ENCODE data around the gene UBE2H. TPM values are rescaled to one million over a fixed set of nuclear protein-coding genes. Genes with fewer than 3 reads are reported as not detected.

The UBE2H gene
- polyA plus RNA-seq, 1 donor (not counting 4 experiments of a cell fraction or from before 2014, with no cell fraction given): 130 TPM

DNA sequence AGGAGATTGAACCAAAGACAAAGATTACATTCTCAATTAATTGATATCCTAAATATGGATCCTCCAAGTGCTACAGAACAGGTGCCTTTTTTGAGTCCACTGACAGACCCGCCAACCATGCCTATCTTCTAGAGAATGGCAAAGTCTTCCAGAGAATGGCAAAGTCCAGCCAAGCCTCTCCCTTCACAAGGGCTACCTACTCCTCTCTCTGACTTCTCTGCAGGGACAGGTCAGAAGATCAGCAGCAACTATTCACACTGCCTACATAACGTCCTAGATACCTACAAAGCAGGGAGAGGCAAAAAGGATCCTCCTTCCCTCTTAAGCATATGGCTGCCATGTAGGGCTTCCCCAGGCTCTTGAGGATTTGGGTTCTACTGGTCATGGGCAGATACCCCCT lies 12.4 kb downstream of the UBE2H start:
- Histone ChIP-seq H4K20me1 (ENCODE audit: control insufficient read depth, extremely low read depth, insufficient read depth, low read length) (peaks cover 4% of the 10 kb centered on the region), H3K4me2 (ENCODE audit: control insufficient read depth, extremely low read depth, insufficient read depth, low read depth, low read length) (no peak overlapping the region)

DNA sequence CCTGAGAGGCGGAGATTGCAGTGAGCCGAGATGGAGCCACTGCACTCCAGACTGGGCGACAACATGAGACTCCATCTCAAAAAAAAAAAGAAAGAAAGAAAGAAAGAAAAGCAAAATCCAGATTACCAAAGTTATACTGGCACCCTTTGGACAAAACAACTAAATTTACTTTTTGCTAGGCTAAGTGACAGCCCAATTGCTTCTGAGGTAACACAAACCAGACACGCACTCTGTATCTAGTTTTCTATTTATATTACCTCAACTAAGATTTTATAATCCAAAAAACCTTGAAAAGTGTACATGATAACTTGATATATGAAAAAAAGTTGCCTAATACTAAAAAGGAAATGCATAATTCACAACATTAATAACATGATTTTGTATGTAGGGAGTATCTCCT lies 12.9 kb downstream of the UBE2H start:
- no peak for TF ChIP-seq EZH2 (IDR thresholded peaks at IDR 0.05; ENCODE audit: low read length)
- TF ChIP-seq, protein P1, sequence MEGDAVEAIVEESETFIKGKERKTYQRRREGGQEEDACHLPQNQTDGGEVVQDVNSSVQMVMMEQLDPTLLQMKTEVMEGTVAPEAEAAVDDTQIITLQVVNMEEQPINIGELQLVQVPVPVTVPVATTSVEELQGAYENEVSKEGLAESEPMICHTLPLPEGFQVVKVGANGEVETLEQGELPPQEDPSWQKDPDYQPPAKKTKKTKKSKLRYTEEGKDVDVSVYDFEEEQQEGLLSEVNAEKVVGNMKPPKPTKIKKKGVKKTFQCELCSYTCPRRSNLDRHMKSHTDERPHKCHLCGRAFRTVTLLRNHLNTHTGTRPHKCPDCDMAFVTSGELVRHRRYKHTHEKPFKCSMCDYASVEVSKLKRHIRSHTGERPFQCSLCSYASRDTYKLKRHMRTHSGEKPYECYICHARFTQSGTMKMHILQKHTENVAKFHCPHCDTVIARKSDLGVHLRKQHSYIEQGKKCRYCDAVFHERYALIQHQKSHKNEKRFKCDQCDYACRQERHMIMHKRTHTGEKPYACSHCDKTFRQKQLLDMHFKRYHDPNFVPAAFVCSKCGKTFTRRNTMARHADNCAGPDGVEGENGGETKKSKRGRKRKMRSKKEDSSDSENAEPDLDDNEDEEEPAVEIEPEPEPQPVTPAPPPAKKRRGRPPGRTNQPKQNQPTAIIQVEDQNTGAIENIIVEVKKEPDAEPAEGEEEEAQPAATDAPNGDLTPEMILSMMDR (optimal IDR thresholded peaks at IDR 0.05 in 1 of 3, IDR thresholded peaks at IDR 0.05 in 1 of 3, conservative IDR thresholded peaks at IDR 0.05 in 1 of 3; ENCODE audit: extremely low read depth in 1 of 3, insufficient read depth in 2 of 3, low read length in 3 of 3): no peak
- H3K4me1 ChIP-seq (ENCODE audit: control insufficient read depth, extremely low read depth, insufficient read depth, low read length): no peaks in the 10 kb centered on the region
- H4K20me1 ChIP-seq (ENCODE audit: control insufficient read depth, extremely low read depth, insufficient read depth, low read length): peaks cover 4% of the 10 kb centered on the region
- H3K27me3 ChIP-seq (ENCODE audit: control insufficient read depth, extremely low read depth, insufficient read depth, low read length): no peaks in the 10 kb centered on the region
- no peak overlapping the region for H3K4me3 ChIP-seq (ENCODE audit: control insufficient read depth in 2 of 3, extremely low read depth in 1 of 3, insufficient read depth in 2 of 3, low read depth in 1 of 3, low read length in 3 of 3)
- H2AFZ ChIP-seq (ENCODE audit: control insufficient read depth, low read length): no peak overlapping the region
- peaks cover 0 to 7% of the 10 kb centered on the region in 2 experiments for H3K36me3 ChIP-seq (ENCODE audit: control insufficient read depth in 2 of 2, extremely low read depth in 1 of 2, insufficient read depth in 2 of 2, low read length in 2 of 2)
- no peak overlapping the region for H3K9ac ChIP-seq (ENCODE audit: control insufficient read depth, extremely low read depth, insufficient read depth, low read length)
- no peak overlapping the region for H3K27ac ChIP-seq (ENCODE audit: control insufficient read depth, insufficient read depth, low read length)
- no peaks in the 10 kb centered on the region for H3K9me3 ChIP-seq (ENCODE audit: control insufficient read depth, low read depth, low read length)
- DNase-seq (ENCODE audit: low read depth, low spot score) (no peak), FAIRE-seq (no peak)
- dilution Hi-C loops (cut with MboI; ENCODE audit: extremely low pct_ligation_motif_present, low sequenced_read_pairs): no loop called here
- no peak overlapping the region for H3K4me2 ChIP-seq (ENCODE audit: control insufficient read depth, extremely low read depth, insufficient read depth, low read depth, low read length)
- no peaks in the 10 kb centered on the region for H3K9me1 ChIP-seq (ENCODE audit: control insufficient read depth, extremely low read depth, insufficient read depth, low read length)
- H3K79me2 ChIP-seq (ENCODE audit: control insufficient read depth, insufficient read depth, low read length): peaks cover 86% of the 10 kb centered on the region

More for the DNA sequence above, 12.4 kb downstream of the UBE2H start:
- Histone ChIP-seq H2AFZ (ENCODE audit: control insufficient read depth, low read length) (no peak overlapping the region), H3K9me1 (ENCODE audit: control insufficient read depth, extremely low read depth, insufficient read depth, low read length) (no peaks in the 10 kb centered on the region), H3K9me3 (ENCODE audit: control insufficient read depth, low read depth, low read length) (no peaks in the 10 kb centered on the region), H3K27me3 (ENCODE audit: control insufficient read depth, extremely low read depth, insufficient read depth, low read length) (no peaks in the 10 kb centered on the region), H3K9ac (ENCODE audit: control insufficient read depth, extremely low read depth, insufficient read depth, low read length) (no peak overlapping the region), H3K4me1 (ENCODE audit: control insufficient read depth, extremely low read depth, insufficient read depth, low read length) (no peaks in the 10 kb centered on the region), H3K27ac (ENCODE audit: control insufficient read depth, insufficient read depth, low read length) (no peak overlapping the region), H3K4me3 (ENCODE audit: control insufficient read depth in 2 of 3, extremely low read depth in 1 of 3, insufficient read depth in 2 of 3, low read depth in 1 of 3, low read length in 3 of 3) (no peak overlapping the region), H3K36me3 (ENCODE audit: control insufficient read depth in 2 of 2, extremely low read depth in 1 of 2, insufficient read depth in 2 of 2, low read length in 2 of 2) (peaks cover 0 to 7% of the 10 kb centered on the region in 2 experiments), H3K79me2 (ENCODE audit: control insufficient read depth, insufficient read depth, low read length) (peaks cover 88% of the 10 kb centered on the region)
- no peak for TF ChIP-seq EZH2 (IDR thresholded peaks at IDR 0.05; ENCODE audit: low read length)
- TF ChIP-seq, protein P1 (optimal IDR thresholded peaks at IDR 0.05 in 1 of 3, IDR thresholded peaks at IDR 0.05 in 1 of 3, conservative IDR thresholded peaks at IDR 0.05 in 1 of 3; ENCODE audit: extremely low read depth in 1 of 3, insufficient read depth in 2 of 3, low read length in 3 of 3): no peak
- dilution Hi-C loops (cut with MboI; ENCODE audit: extremely low pct_ligation_motif_present, low sequenced_read_pairs): no loop called here
- FAIRE-seq (no peak), DNase-seq (ENCODE audit: low read depth, low spot score) (no peak)
